ENCODE measurements around the gene RPS8. TPM values are rescaled to one million over a fixed set of nuclear protein-coding genes. Genes with fewer than 3 reads are reported as not detected.
A peak's percentile ranks its signal among the peaks of the same experiment; 100 is the strongest.
"Not testable (repeated sequence)": the region's sequence is repeated elsewhere in the genome, so short reads cannot be mapped to it uniquely, and the experiment has no call there.

Gene RPS8
- total RNA-seq, 1 donor, result 2,421 TPM

- no peak for DNase-seq (ENCODE audit: low read depth)
- TF ChIP-seq, protein P1, sequence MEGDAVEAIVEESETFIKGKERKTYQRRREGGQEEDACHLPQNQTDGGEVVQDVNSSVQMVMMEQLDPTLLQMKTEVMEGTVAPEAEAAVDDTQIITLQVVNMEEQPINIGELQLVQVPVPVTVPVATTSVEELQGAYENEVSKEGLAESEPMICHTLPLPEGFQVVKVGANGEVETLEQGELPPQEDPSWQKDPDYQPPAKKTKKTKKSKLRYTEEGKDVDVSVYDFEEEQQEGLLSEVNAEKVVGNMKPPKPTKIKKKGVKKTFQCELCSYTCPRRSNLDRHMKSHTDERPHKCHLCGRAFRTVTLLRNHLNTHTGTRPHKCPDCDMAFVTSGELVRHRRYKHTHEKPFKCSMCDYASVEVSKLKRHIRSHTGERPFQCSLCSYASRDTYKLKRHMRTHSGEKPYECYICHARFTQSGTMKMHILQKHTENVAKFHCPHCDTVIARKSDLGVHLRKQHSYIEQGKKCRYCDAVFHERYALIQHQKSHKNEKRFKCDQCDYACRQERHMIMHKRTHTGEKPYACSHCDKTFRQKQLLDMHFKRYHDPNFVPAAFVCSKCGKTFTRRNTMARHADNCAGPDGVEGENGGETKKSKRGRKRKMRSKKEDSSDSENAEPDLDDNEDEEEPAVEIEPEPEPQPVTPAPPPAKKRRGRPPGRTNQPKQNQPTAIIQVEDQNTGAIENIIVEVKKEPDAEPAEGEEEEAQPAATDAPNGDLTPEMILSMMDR (IDR thresholded peaks at IDR 0.05; ENCODE audit: insufficient read depth, low read length), result no peak
- no peak overlapping the region for H3K4me3 ChIP-seq (ENCODE audit: low read depth, low read length)
Measured at GRCh38 chr1:44822131-44822701, 46.9 kb downstream of the RPS8 start.

- no peak for DNase-seq (ENCODE audit: low read depth)
- H3K4me3 ChIP-seq (ENCODE audit: low read depth, low read length), result no peak overlapping the region
- TF ChIP-seq, protein P1 (IDR thresholded peaks at IDR 0.05; ENCODE audit: insufficient read depth, low read length), result no peak
Measured at GRCh38 chr1:44822981-44823451, 47.7 kb downstream of the RPS8 start.

DNA sequence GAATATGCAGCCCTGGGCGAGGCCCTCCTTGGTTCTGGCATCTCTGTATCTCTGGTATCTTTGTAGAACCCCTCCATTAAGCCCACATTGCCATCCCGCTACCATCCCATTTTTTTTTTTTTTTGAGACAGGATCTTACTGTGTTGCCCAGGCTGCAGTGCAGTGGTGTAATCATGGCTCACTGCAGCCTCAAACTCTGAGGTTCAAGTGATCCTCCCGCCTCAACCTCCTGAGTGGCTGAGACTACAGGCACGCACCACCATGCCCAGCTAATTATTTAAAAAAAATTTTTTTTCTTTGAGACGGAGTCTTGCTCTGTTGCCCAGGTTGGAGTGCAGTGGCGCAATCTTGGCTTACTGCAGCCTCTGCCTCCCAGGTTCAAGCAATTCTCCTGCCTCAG is 49.1 kb downstream of the RPS8 start:
- not testable (repeated sequence) for DNase-seq (ENCODE audit: low read depth); H3K4me3 ChIP-seq (ENCODE audit: low read depth, low read length)

- peak; percentile 79 for DNase-seq (ENCODE audit: low read depth)
- TF ChIP-seq, protein P1 (IDR thresholded peaks at IDR 0.05; ENCODE audit: insufficient read depth, low read length), result peak; percentile 10
Measured at GRCh38 chr1:44826375-44827196, 51.2 kb downstream of the RPS8 start.

GRCh38 chr1:44827197-44828002 is 52.1 kb downstream of the RPS8 start:
- DNase-seq (ENCODE audit: low read depth), result no peak
- H3K4me3 ChIP-seq (ENCODE audit: low read depth, low read length), result no peak overlapping the region
- TF ChIP-seq, protein P1 (IDR thresholded peaks at IDR 0.05; ENCODE audit: insufficient read depth, low read length), result no peak

More at GRCh38 chr1:44826375-44827196, 51.2 kb downstream of the RPS8 start:
- H3K4me3 ChIP-seq (ENCODE audit: low read depth, low read length), result peak overlapping the region; percentile 13

DNA sequence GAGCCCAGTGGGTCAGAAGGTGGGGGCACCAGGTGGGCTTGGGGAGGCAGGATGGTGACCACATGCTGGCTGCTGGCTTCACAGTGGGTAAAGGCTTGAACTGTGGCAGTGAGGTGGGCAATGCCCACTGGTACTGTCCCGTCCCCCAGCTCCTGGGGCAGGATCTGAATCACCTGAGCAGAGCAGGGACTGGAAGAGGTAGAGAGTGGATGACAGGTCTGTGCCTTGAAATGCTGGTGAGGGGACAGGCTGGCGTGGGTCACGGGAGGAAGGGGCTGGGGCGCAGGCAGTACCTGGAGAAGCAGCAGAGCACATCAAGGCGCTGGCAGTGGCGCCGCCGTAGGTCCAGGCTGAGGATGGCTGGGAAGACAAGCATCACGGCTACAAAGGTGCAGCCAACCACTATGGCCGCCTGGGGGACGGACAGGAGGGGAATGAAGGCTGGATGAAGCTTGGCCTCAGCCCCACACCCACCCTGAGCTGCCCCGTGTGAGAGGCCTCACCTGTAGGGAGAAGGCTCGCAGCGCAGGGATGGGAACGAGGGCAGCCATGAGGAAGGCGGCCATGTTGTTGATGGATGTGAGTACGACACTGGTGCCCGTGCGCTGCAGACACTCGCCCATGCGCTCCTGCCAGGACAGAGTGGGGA is 52.8 kb downstream of the RPS8 start:
- H3K4me3 ChIP-seq (ENCODE audit: low read depth, low read length), result no peak overlapping the region
- no peak for DNase-seq (ENCODE audit: low read depth)
- TF ChIP-seq, protein P1 (IDR thresholded peaks at IDR 0.05; ENCODE audit: insufficient read depth, low read length), result no peak

Small RNA genes lying within 50 kb of the gene (small RNA-seq; reads per million reads assigned to genes)
- gene RNU5D-1, result 175 reads per million, percentile 98 among the genes with 10 or more reads in this experiment
- gene SNORD38A, result 942 reads per million, percentile 99 among the genes with 10 or more reads in this experiment
- gene SNORD38B, result not detected
- gene SNORD46, result 28.2 reads per million, percentile 96 among the genes with 10 or more reads in this experiment
- not detected for gene SNORD55

Other genes starting within 250 kb of the RPS8 start
- 6.6 and 9.2 TPM in 2 replicates for gene TMEM53, start 101.1 kb upstream of the RPS8 start, total RNA-seq (ENCODE audit: low replicate concordance)
- 0.41 and 1.7 TPM in 2 replicates for gene ARMH1, start 100.8 kb upstream of the RPS8 start, total RNA-seq (ENCODE audit: low replicate concordance)
- not detected in 2 replicates for gene RNU5D-1, start 44.4 kb upstream of the RPS8 start, total RNA-seq (ENCODE audit: low replicate concordance)
- 1.1 and 23.0 TPM in 2 replicates for gene KIF2C, start 35.7 kb upstream of the RPS8 start, total RNA-seq (ENCODE audit: low replicate concordance)
- gene BEST4, start 12.6 kb downstream of the RPS8 start, total RNA-seq (ENCODE audit: low replicate concordance), result 0.09 TPM in 1 of 2 replicates, not detected in the other
- gene PLK3, start 24.8 kb downstream of the RPS8 start, total RNA-seq (ENCODE audit: low replicate concordance), result 28.8 and 36.1 TPM in 2 replicates
- gene DYNLT4, start 31.8 kb downstream of the RPS8 start, total RNA-seq (ENCODE audit: low replicate concordance), result 1.2 TPM in 1 of 2 replicates, not detected in the other
- 5.2 and 5.4 TPM in 2 replicates for gene BTBD19, start 33.0 kb downstream of the RPS8 start, total RNA-seq (ENCODE audit: low replicate concordance)
- 0.36 and 0.57 TPM in 2 replicates for gene PTCH2, start 67.7 kb downstream of the RPS8 start, total RNA-seq (ENCODE audit: low replicate concordance)
- gene EIF2B3, start 211.1 kb downstream of the RPS8 start, total RNA-seq (ENCODE audit: low replicate concordance), result 39.0 and 43.4 TPM in 2 replicates
- gene HECTD3, start 235.8 kb downstream of the RPS8 start, total RNA-seq (ENCODE audit: low replicate concordance), result 28.5 and 161 TPM in 2 replicates
- 114 and 152 TPM in 2 replicates for gene UROD, start 236.7 kb downstream of the RPS8 start, total RNA-seq (ENCODE audit: low replicate concordance)

All from fibroblast of the aortic adventitia (primary cell).